ENCODE results near the gene NUDCD3. TPM values are rescaled to one million over a fixed set of nuclear protein-coding genes. Genes with fewer than 3 reads are reported as not detected.

Gene NUDCD3
- total RNA-seq, 3 donors from 2014 or later: 52.1 to 64.0 (median 60.0) TPM

DNA sequence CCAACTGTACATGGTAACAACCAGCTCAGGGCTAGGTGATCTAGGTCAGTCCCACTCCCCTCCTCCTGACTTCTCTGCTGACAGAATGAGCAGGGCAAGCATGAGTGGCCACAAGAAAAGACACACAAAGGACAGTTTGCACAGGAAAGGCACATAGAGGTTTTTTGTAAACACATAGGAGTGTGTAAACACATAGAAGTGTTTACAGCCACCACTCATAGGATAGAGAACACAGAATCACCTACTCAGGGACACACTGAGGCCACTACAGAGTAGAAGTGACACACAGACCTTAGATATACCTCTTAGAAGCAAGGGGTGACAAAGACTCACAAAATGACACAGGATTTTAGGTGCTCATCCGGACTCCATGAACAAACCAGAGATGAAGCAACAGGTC is 19.0 kb downstream of the NUDCD3 start:
- intact Hi-C loops (cut with DNase I; ENCODE audit: low total_unique reads): no loop called here
- Histone ChIP-seq H3K4me3 (no peak overlapping the region), H3K4me1 (no peaks in the 10 kb centered on the region), H3K9me3 (no peaks in the 10 kb centered on the region), H3K36me3 (no peaks in the 10 kb centered on the region), H3K27me3 (no peaks in the 10 kb centered on the region), H3K27ac (no peak overlapping the region)
- no peak for DNase-seq (ENCODE audit: low spot score in 2 of 2)
- TF ChIP-seq, protein P1, sequence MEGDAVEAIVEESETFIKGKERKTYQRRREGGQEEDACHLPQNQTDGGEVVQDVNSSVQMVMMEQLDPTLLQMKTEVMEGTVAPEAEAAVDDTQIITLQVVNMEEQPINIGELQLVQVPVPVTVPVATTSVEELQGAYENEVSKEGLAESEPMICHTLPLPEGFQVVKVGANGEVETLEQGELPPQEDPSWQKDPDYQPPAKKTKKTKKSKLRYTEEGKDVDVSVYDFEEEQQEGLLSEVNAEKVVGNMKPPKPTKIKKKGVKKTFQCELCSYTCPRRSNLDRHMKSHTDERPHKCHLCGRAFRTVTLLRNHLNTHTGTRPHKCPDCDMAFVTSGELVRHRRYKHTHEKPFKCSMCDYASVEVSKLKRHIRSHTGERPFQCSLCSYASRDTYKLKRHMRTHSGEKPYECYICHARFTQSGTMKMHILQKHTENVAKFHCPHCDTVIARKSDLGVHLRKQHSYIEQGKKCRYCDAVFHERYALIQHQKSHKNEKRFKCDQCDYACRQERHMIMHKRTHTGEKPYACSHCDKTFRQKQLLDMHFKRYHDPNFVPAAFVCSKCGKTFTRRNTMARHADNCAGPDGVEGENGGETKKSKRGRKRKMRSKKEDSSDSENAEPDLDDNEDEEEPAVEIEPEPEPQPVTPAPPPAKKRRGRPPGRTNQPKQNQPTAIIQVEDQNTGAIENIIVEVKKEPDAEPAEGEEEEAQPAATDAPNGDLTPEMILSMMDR (IDR thresholded peaks at IDR 0.05): no peak
- TF ChIP-seq POLR2A (IDR thresholded peaks at IDR 0.05): no peak
- no peak for TF ChIP-seq POLR2AphosphoS5 (IDR thresholded peaks at IDR 0.05)

DNA sequence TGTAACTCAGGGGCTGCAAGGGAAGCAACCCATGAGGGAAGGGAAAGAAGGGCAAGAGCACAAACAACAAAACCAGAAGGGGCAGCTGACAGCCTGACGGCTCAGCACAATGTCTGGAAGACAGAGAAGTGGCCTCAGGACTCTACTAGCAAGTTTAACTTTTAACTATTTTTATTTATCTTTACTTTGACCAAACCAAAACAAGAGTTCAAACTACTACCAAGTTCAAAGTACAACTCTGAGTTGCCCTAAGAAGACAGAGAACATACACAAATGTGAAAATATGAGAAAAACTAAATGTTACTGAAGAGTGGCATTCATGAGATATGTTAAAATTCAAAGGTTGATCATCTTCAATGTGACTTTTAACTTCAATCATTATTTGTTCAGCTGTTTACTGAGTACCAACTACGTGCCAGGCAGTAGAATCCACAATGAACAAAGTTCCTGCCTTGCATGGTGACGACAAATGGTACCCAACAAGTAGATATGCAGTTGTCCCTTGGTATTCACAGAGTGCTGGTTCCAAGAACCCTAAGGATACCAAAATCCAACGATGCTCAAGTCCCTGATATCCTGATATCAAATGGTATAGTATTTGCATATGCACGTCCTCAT is 19.7 kb downstream of the NUDCD3 start:
- no peak for DNase-seq (ENCODE audit: low spot score in 2 of 2)
- no peak overlapping the region for H3K27ac ChIP-seq
- H3K4me3 ChIP-seq: no peak overlapping the region
- no peaks in the 10 kb centered on the region for H3K27me3 ChIP-seq
- H3K4me1 ChIP-seq: no peaks in the 10 kb centered on the region
- H3K9me3 ChIP-seq: no peaks in the 10 kb centered on the region
- intact Hi-C loops (cut with DNase I; ENCODE audit: low total_unique reads): no loop called here
- no peak for TF ChIP-seq POLR2A (IDR thresholded peaks at IDR 0.05)
- TF ChIP-seq POLR2AphosphoS5 (IDR thresholded peaks at IDR 0.05): no peak
- TF ChIP-seq, protein P1 (IDR thresholded peaks at IDR 0.05): no peak
- no peaks in the 10 kb centered on the region for H3K36me3 ChIP-seq

DNA sequence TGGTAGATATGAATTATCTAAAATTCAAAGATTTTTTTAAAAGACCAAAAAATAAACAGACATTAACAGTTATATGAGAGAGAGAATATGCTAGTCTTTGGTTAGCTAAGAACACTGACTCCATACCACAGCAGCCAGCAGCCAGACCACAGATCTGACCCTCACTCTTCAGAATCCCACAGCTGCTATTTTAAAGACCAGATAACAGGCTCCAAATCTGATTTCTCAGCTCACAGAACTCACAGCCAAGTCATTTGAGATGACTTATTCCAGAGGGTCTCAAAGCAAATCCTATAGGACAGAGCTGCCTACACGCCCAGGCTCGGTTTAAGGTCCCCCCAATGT is 20.4 kb downstream of the NUDCD3 start:
- Histone ChIP-seq H3K27me3 (no peaks in the 10 kb centered on the region), H3K4me3 (no peak overlapping the region), H3K27ac (no peak overlapping the region), H3K36me3 (no peaks in the 10 kb centered on the region), H3K4me1 (no peaks in the 10 kb centered on the region), H3K9me3 (no peaks in the 10 kb centered on the region)
- no peak for DNase-seq (ENCODE audit: low spot score in 2 of 2)
- intact Hi-C loops (cut with DNase I; ENCODE audit: low total_unique reads): no loop called here
- TF ChIP-seq, protein P1 (IDR thresholded peaks at IDR 0.05): no peak
- no peak for TF ChIP-seq POLR2A (IDR thresholded peaks at IDR 0.05)
- TF ChIP-seq POLR2AphosphoS5 (IDR thresholded peaks at IDR 0.05): no peak

DNA sequence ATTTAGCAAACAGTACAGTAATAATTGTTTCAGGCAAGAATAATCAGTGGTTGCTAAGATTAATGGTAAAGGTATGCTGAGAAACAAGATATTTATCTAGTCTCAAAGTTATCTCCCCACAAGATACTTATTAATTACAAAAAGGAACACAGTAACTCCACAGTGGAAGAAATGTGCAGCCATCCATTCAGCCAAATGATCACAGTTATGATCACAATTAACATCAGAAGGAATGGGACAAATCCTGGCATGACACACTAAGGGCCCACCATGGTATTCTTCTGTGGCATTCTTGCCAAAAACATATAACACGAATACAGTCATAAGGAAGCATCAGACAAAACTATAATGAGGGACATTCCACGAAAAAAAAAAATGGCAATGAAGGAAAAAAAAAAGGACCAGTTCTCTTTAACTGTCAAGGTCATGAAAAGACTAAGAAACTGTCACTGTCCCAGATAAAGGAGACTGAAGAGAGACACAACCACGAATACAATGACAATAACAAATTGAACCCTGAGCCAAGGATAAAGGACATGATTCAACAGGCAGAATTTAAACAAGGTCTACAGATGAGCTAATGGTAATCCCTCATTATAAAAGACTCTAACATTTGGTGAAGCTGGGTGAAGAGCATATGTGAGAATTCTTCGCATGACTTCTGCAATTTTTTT is 20.9 kb downstream of the NUDCD3 start:
- H3K27me3 ChIP-seq: no peaks in the 10 kb centered on the region
- H3K9me3 ChIP-seq: no peaks in the 10 kb centered on the region
- TF ChIP-seq, protein P1 (IDR thresholded peaks at IDR 0.05): no peak
- TF ChIP-seq POLR2AphosphoS5 (IDR thresholded peaks at IDR 0.05) (no peak), POLR2A (IDR thresholded peaks at IDR 0.05) (no peak)
- no peak overlapping the region for H3K4me3 ChIP-seq
- H3K27ac ChIP-seq: no peak overlapping the region
- H3K4me1 ChIP-seq: no peaks in the 10 kb centered on the region
- intact Hi-C loops (cut with DNase I; ENCODE audit: low total_unique reads): no loop called here
- no peaks in the 10 kb centered on the region for H3K36me3 ChIP-seq
- no peak for DNase-seq (ENCODE audit: low spot score in 2 of 2)

DNA sequence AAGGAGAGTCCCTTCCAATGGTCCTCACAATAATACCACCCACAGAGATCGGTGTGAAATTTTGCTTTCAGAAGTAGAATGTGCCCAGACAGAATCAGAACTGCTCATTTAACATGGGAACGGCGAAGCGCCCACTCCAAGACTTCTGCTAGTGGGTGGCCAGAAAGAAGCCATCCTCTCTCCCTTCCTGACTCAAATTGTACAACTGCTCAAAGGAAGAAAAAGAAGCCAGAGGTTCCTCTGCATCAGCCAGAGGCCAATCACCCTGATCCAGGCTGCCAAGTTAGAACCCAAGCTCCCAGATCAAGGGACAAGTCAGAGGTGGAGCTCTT is 23.3 kb downstream of the NUDCD3 start:
- no peak overlapping the region for H3K27ac ChIP-seq
- intact Hi-C loops (cut with DNase I; ENCODE audit: low total_unique reads): no loop called here
- no peaks in the 10 kb centered on the region for H3K4me1 ChIP-seq

More for the DNA sequence above, 23.3 kb downstream of the NUDCD3 start:
- no peaks in the 10 kb centered on the region for H3K27me3 ChIP-seq
- no peaks in the 10 kb centered on the region for H3K9me3 ChIP-seq
- H3K36me3 ChIP-seq: no peaks in the 10 kb centered on the region
- no peak for DNase-seq (ENCODE audit: low spot score in 2 of 2)
- TF ChIP-seq POLR2AphosphoS5 (IDR thresholded peaks at IDR 0.05): no peak
- TF ChIP-seq POLR2A (IDR thresholded peaks at IDR 0.05): no peak
- TF ChIP-seq, protein P1 (IDR thresholded peaks at IDR 0.05): no peak
- H3K4me3 ChIP-seq: no peak overlapping the region
